ENCODE data around the gene LYRM9. TPM values are rescaled to one million over a fixed set of nuclear protein-coding genes. Genes with fewer than 3 reads are reported as not detected.

LYRM9 gene
- total RNA-seq, 1 experiment from 2014 or later = 6.4 TPM

DNA sequence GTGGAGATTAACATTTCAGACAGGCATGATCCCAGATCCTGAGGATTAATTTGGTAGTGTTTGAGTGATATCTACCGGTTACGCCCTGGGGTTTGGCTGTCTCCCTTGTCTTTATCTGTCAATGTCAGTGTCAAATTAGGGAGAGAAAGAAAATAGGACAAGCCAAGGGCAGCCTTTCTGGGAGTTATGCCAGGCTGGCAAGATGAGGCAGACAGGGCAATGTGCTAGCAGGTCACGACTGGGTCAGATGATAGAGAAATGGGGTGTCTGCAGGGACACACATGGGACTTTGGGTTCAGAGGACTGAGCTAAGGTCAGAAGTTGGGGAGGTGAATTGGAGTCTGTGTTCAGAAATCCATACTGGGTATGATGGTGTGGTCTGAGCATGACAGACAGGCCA lies 27.4 kb upstream of the LYRM9 start:
- no peaks in the 10 kb centered on the region for H3K4me1 Mint-ChIP-seq (ENCODE audit: insufficient read depth, unreplicated experiment)
- H3K27me3 Mint-ChIP-seq (ENCODE audit: insufficient read depth, unreplicated experiment) = no peaks in the 10 kb centered on the region
- H3K27ac Mint-ChIP-seq (ENCODE audit: low read depth, unreplicated experiment) = no peak overlapping the region
- intact Hi-C loops (cut with micrococcal nuclease) = no loop called here
- POLR2A ChIA-PET = no interaction called here
- CTCF ChIA-PET = no interaction called here
- DNase-seq (ENCODE audit: unreplicated experiment) = no peak
- no peaks in the 10 kb centered on the region for H3K36me3 Mint-ChIP-seq (ENCODE audit: insufficient read depth, unreplicated experiment)
- TF ChIP-seq, protein P1, sequence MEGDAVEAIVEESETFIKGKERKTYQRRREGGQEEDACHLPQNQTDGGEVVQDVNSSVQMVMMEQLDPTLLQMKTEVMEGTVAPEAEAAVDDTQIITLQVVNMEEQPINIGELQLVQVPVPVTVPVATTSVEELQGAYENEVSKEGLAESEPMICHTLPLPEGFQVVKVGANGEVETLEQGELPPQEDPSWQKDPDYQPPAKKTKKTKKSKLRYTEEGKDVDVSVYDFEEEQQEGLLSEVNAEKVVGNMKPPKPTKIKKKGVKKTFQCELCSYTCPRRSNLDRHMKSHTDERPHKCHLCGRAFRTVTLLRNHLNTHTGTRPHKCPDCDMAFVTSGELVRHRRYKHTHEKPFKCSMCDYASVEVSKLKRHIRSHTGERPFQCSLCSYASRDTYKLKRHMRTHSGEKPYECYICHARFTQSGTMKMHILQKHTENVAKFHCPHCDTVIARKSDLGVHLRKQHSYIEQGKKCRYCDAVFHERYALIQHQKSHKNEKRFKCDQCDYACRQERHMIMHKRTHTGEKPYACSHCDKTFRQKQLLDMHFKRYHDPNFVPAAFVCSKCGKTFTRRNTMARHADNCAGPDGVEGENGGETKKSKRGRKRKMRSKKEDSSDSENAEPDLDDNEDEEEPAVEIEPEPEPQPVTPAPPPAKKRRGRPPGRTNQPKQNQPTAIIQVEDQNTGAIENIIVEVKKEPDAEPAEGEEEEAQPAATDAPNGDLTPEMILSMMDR (IDR thresholded peaks at IDR 0.05; ENCODE audit: unreplicated experiment) = no peak
- no peaks in the 10 kb centered on the region for H3K9me3 Mint-ChIP-seq (ENCODE audit: unreplicated experiment)
- no TSS peak for BruUV-seq (replicated peaks)
- H3K4me3 Mint-ChIP-seq (ENCODE audit: unreplicated experiment) = no peak overlapping the region

DNA sequence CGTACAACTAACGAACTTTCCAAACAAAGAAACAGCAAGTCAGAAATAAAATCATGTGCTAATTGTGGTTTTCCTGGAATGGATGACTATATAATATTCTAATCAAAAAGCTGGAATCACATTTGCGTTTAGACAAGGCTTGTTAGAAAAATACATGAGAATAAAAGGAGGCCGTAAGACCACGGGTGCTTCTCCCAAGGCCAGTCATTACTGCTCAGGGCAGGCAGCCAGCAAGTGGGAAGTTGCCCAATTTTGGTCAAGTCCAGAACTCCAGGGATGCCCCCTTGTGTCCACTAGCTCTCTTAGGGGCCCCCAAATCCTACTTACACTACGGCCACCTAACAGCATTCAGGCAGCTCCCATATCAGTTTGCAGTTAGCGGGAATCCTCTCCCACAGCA lies 25.9 kb upstream of the LYRM9 start:
- BruUV-seq (replicated peaks) = no TSS peak
- H3K4me3 Mint-ChIP-seq (ENCODE audit: unreplicated experiment) = no peak overlapping the region
- TF ChIP-seq, protein P1 (IDR thresholded peaks at IDR 0.05; ENCODE audit: unreplicated experiment) = no peak
- H3K9me3 Mint-ChIP-seq (ENCODE audit: unreplicated experiment) = no peaks in the 10 kb centered on the region
- H3K36me3 Mint-ChIP-seq (ENCODE audit: insufficient read depth, unreplicated experiment) = no peaks in the 10 kb centered on the region
- no peaks in the 10 kb centered on the region for H3K27me3 Mint-ChIP-seq (ENCODE audit: insufficient read depth, unreplicated experiment)
- ChIA-PET POLR2A (interaction anchor here (0.7 kb wide), 1 partner anchor 178 kb away, joined by 4 read pairs; no protein-coding TSS in a partner anchor), CTCF (interaction anchor here (1.4 kb wide), 1 partner anchor 13 kb away, joined by 3 read pairs; no protein-coding TSS in a partner anchor)
- DNase-seq (ENCODE audit: unreplicated experiment) = peak; percentile 2
- intact Hi-C loops (cut with micrococcal nuclease) = no loop called here
- H3K4me1 Mint-ChIP-seq (ENCODE audit: insufficient read depth, unreplicated experiment) = no peaks in the 10 kb centered on the region
- no peak overlapping the region for H3K27ac Mint-ChIP-seq (ENCODE audit: low read depth, unreplicated experiment)

- no peak for DNase-seq (ENCODE audit: unreplicated experiment)
- Mint-ChIP-seq H3K4me3 (ENCODE audit: unreplicated experiment) (no peak overlapping the region), H3K9me3 (ENCODE audit: unreplicated experiment) (no peaks in the 10 kb centered on the region), H3K4me1 (ENCODE audit: insufficient read depth, unreplicated experiment) (no peaks in the 10 kb centered on the region), H3K27me3 (ENCODE audit: insufficient read depth, unreplicated experiment) (no peaks in the 10 kb centered on the region), H3K36me3 (ENCODE audit: insufficient read depth, unreplicated experiment) (no peaks in the 10 kb centered on the region), H3K27ac (ENCODE audit: low read depth, unreplicated experiment) (no peak overlapping the region)
- intact Hi-C loops (cut with micrococcal nuclease) = no loop called here
- CTCF ChIA-PET = no interaction called here
- no TSS peak for BruUV-seq (replicated peaks)
- POLR2A ChIA-PET = interaction anchor here (0.7 kb wide), 1 partner anchor 177 kb away, joined by 4 read pairs; no protein-coding TSS in a partner anchor
- TF ChIP-seq, protein P1 (IDR thresholded peaks at IDR 0.05; ENCODE audit: unreplicated experiment) = no peak
These were observed 25.3 kb upstream of the LYRM9 start for GRCh38 chr17:27918498-27918897.

GRCh38 chr17:27917000-27917399 lies 23.8 kb upstream of the LYRM9 start:
- CTCF ChIA-PET = interaction anchor here (1.4 kb wide), 1 partner anchor 23 kb away, joined by 4 read pairs; no protein-coding TSS in a partner anchor
- no TSS peak for BruUV-seq (replicated peaks)
- POLR2A ChIA-PET = no interaction called here
- Mint-ChIP-seq H3K4me1 (ENCODE audit: insufficient read depth, unreplicated experiment) (no peaks in the 10 kb centered on the region), H3K27ac (ENCODE audit: low read depth, unreplicated experiment) (no peak overlapping the region), H3K27me3 (ENCODE audit: insufficient read depth, unreplicated experiment) (peaks cover 12% of the 10 kb centered on the region), H3K4me3 (ENCODE audit: unreplicated experiment) (no peak overlapping the region), H3K36me3 (ENCODE audit: insufficient read depth, unreplicated experiment) (no peaks in the 10 kb centered on the region), H3K9me3 (ENCODE audit: unreplicated experiment) (no peaks in the 10 kb centered on the region)
- intact Hi-C loops (cut with micrococcal nuclease) = no loop called here
- no peak for DNase-seq (ENCODE audit: unreplicated experiment)
- TF ChIP-seq, protein P1 (IDR thresholded peaks at IDR 0.05; ENCODE audit: unreplicated experiment) = no peak
